HepG2 (cell line): ENCODE data around the gene RPTOR. TPM values are rescaled to one million over a fixed set of nuclear protein-coding genes. Genes with fewer than 3 reads are reported as not detected.

Experiments
- ATAC-seq: fragments of 200-7000 bp; cut with Tn5 transposase; 3 replicates; pipeline ENCODE4 v1.9.1; 2020; ENCODE audit warnings: mild to moderate bottlenecking, moderate library complexity
- BruUV-seq: library from RNA; stranded (reverse); fragments of 400-500 nt; replicated peaks from 2 replicates; lab custom pipeline; 2021; lab: Mats Ljungman, UMichigan
- CTCF ChIA-PET: fragments of 300-600 bp; formaldehyde crosslinking; extraction: SDS; loops from one replicate; lab custom pipeline; 2021; ENCODE audit warnings: low total read pairs, inconsistent platforms, low intra/inter-chr PET ratio; lab: Yijun Ruan, JAX
- POLR2A ChIA-PET: fragments of 350-600 bp; sonication (Branson Sonifier 250); formaldehyde crosslinking; loops from one replicate; lab custom pipeline; 2020; ENCODE audit warnings: antibody characterized with exemption, inconsistent platforms; lab: Yijun Ruan, JAX
- DNase-seq: peaks from one replicate; pipeline ENCODE4 v3.0.0-alpha.2; 2015; ENCODE audit warnings: low spot score
- FAIRE-seq: peaks from 3 replicates; lab custom pipeline; 2011; peaks lifted over from hg19 to GRCh38; lab: Jason Lieb, UNC
- H2AFZ ChIP-seq: one replicate; pipeline ENCODE4 v1.6.1; 2011; ENCODE audit warnings: low read length, inconsistent platforms
- H3K27ac ChIP-seq: fragments of 300-600 bp; 3 replicates; pipeline ENCODE4 v1.8.0; 2011; ENCODE audit warnings: mixed run types, mild to moderate bottlenecking, mixed read lengths, low read length, inconsistent platforms; ENCODE audit not compliant: insufficient read depth; ENCODE audit errors: extremely low read length
- H3K27me3 ChIP-seq, 2 experiments: fragments of 200-600 bp in 1 of 2; 2 replicates in 1 of 2; 3 replicates in 1 of 2; pipeline versions ENCODE4 v1.6.0 to v1.8.0; 2011; ENCODE audit warnings: low read length in 2 of 2, mild to moderate bottlenecking in 2 of 2, moderate library complexity in 2 of 2, inconsistent platforms in 1 of 2; ENCODE audit not compliant: insufficient read depth in 2 of 2, control insufficient read depth in 1 of 2
- H3K36me3 ChIP-seq, 2 experiments: fragments of 200-600 bp in 1 of 2; replicated peaks in 1 of 2; 2 replicates in 1 of 2; 3 replicates in 1 of 2; pipeline versions ENCODE4 v1.5.1 to v1.8.0; 2011; ENCODE audit warnings: low read length in 2 of 2, inconsistent platforms in 1 of 2; ENCODE audit not compliant: insufficient read depth in 2 of 2, control insufficient read depth in 1 of 2
- H3K4me1 ChIP-seq: 2 replicates; pipeline ENCODE4 v1.5.1; 2012; ENCODE audit warnings: low read length, inconsistent platforms; ENCODE audit not compliant: insufficient read depth
- H3K4me2 ChIP-seq: 2 replicates; pipeline ENCODE4 v1.6.0; 2011; ENCODE audit warnings: low read depth, low read length, inconsistent platforms
- H3K4me3 ChIP-seq, 3 experiments: fragments of 200-600 bp in 1 of 3; sonication (generic), shearing (Covaris generic) in 1 of 3; replicated peaks in 1 of 3; 2 replicates each; pipeline ENCODE4 v1.5.1; 2011 to 2016; ENCODE audit warnings: low read length in 3 of 3, inconsistent platforms in 2 of 3, low read depth in 2 of 3, mild to moderate bottlenecking in 2 of 3, control low read depth in 1 of 3, mixed read lengths in 1 of 3; ENCODE audit not compliant: insufficient read depth in 1 of 3
- H3K79me2 ChIP-seq: one replicate; pipeline ENCODE4 v1.6.1; 2011; ENCODE audit warnings: low read length, inconsistent platforms; ENCODE audit not compliant: insufficient read depth
- H3K9ac ChIP-seq: 2 replicates; pipeline ENCODE4 v1.6.0; 2011; ENCODE audit warnings: mild to moderate bottlenecking, low read depth, low read length, inconsistent platforms; ENCODE audit not compliant: insufficient read depth
- H3K9me3 ChIP-seq: 2 replicates; pipeline ENCODE4 v1.5.1; 2012; ENCODE audit warnings: mild to moderate bottlenecking, low read length
- H4K20me1 ChIP-seq: 2 replicates; pipeline ENCODE4 v1.6.0; 2011; ENCODE audit warnings: inconsistent platforms, mild to moderate bottlenecking, low read length, moderate library complexity; ENCODE audit not compliant: insufficient read depth
- E2F2 ChIP-seq: sonication (generic); formaldehyde crosslinking; IDR thresholded peaks from 2 replicates; pipeline ENCODE4 v1.4.0; 2020; ENCODE audit warnings: missing genetic modification reagents, borderline replicate concordance
- GRHL1 ChIP-seq: sonication (generic); formaldehyde crosslinking; conservative IDR thresholded peaks from 2 replicates; pipeline ENCODE4 v1.8.0; 2022; ENCODE audit warnings: missing genetic modification reagents
- HCFC1 ChIP-seq: fragments of 150-350 bp; IDR thresholded peaks from 2 replicates; pipeline ENCODE4 v1.6.1; 2014; ENCODE audit warnings: low read depth, low read length
- KLF11 ChIP-seq: IDR thresholded peaks from 2 replicates; pipeline ENCODE4 v1.6.1; 2016; ENCODE audit warnings: missing compliant biosample characterization
- MED1 ChIP-seq: sonication (generic); formaldehyde crosslinking; IDR thresholded peaks from 2 replicates; pipeline ENCODE4 v1.4.0; 2020; ENCODE audit warnings: missing genetic modification reagents
- MXD4 ChIP-seq: IDR thresholded peaks from 2 replicates; pipeline ENCODE4 v1.6.1; 2016; ENCODE audit warnings: mild to moderate bottlenecking, missing biosample characterization, missing genetic modification reagents
- NCOR1 ChIP-seq: fragments of 200-600 bp; sonication (generic); IDR thresholded peaks from 2 replicates; pipeline ENCODE4 v1.7.0; 2017; ENCODE audit warnings: antibody characterized with exemption, low read length, borderline replicate concordance
- POGK ChIP-seq: sonication (generic); formaldehyde crosslinking; conservative IDR thresholded peaks from 2 replicates; pipeline ENCODE4 v1.8.0; 2022; ENCODE audit warnings: mild to moderate bottlenecking, moderate library complexity, missing genetic modification reagents
- RFX1 ChIP-seq: fragments of 450-650 bp; IDR thresholded peaks from 2 replicates; pipeline ENCODE4 v1.6.1; 2017
- YEATS4 ChIP-seq: sonication (generic); formaldehyde crosslinking; IDR thresholded peaks from 2 replicates; pipeline ENCODE4 v1.4.0; 2020; ENCODE audit warnings: missing genetic modification reagents, borderline replicate concordance
- ZNF510 ChIP-seq: sonication (generic); formaldehyde crosslinking; IDR thresholded peaks from 2 replicates; pipeline ENCODE4 v1.4.0; 2020; ENCODE audit warnings: low read depth, mild to moderate bottlenecking, missing genetic modification reagents
- WGBS: methylation state at CpG from one replicate; pipeline ENCODE4 v1.1.6; 2017; ENCODE audit warnings: low lambda C conversion rate; 5-methylcytosine and 5-hydroxymethylcytosine counted together
- in situ Hi-C: cut with HindIII; loops from 2 replicates; pipeline ENCODE4 v1.10.0; 2017; ENCODE audit warnings: low pct_unique_long_range_greater_than_20kb; ENCODE audit not compliant: extremely low pct_ligation_motif_present
- intact Hi-C: fragments of 100-400 bp; cut with micrococcal nuclease; formaldehyde crosslinking; loops from one replicate; pipeline ENCODE4 v1.10.0; 2022; ENCODE audit not compliant: unreplicated experiment
- polyA plus RNA-seq, 8 experiments: library from polyadenylated mRNA; depleted of rRNA in 3 of 8; stranded (reverse) in 7 of 8; unstranded in 1 of 8; fragments of >200 nt; fragmentation: Illumina TruSeq in 4 of 8; extraction: Trizol in 4 of 8; gene quantifications; 2 replicates each; pipeline versions ENCODE4 v1.2.1 to v1.2.3, GENCODE V29; 2011 to 2016; ENCODE audit warnings: low read depth in 4 of 8, missing spikeins in 1 of 8, mixed read lengths in 1 of 8; ENCODE audit not compliant: insufficient read depth in 1 of 8
- total RNA-seq, 5 experiments: library from RNA; depleted of rRNA; stranded (reverse); fragments of >200 nt; fragmentation: Illumina TruSeq; extraction: Trizol; gene quantifications; 2 replicates each; pipeline ENCODE4 v1.2.3, GENCODE V29; 2016; ENCODE audit warnings: low read depth in 1 of 5

RPTOR gene
- total and polyA plus RNA-seq, 2 of the 13 experiments (the other 11 are each of a cell fraction or from before 2014, with no cell fraction given) = 6.6 to 25.3 TPM

- Histone ChIP-seq H3K27ac (peak overlapping the region; percentile 61), H3K9ac (no peak overlapping the region), H3K4me2 (0 out of 2 replicates have a peak overlapping the region, but pooled peaks have one; percentile 15), H3K36me3 (no peaks in the 10 kb centered on the region), H3K4me3 (no peak overlapping the region), H2AFZ (no peak overlapping the region), H3K79me2 (peaks cover 69% of the 10 kb centered on the region), H3K4me1 (peaks cover 100% of the 10 kb centered on the region), H3K9me3 (no peaks in the 10 kb centered on the region), H3K27me3 (no peaks in the 10 kb centered on the region), H4K20me1 (no peaks in the 10 kb centered on the region; the same call in 1 of the 2 replicates)
- POLR2A ChIA-PET = no interaction called here
- CTCF ChIA-PET = no interaction called here
- intact Hi-C loops = no loop called here
- ATAC-seq (no peak), FAIRE-seq (no peak), DNase-seq (no peak)
- TF ChIP-seq NCOR1 (0 out of 2 replicates have a peak, but pooled peaks have one; percentile 10), RFX1 (no peak), YEATS4 (CRISPR knock-in tag) (0 out of 2 replicates have a peak, but pooled peaks have one; percentile 1)
- 84% methylated on average over 5 of the region's 5 CpGs for WGBS
- BruUV-seq = no TSS peak
- in situ Hi-C loops = no loop called here
Measured at GRCh38 chr17:80671825-80672110, 127.1 kb downstream of the RPTOR start.

- no peaks in the 10 kb centered on the region; the same call in 1 of the 2 replicates for H4K20me1 ChIP-seq
- WGBS = 14% methylated on average over 14 of the region's 14 CpGs
- H3K27me3 ChIP-seq = no peaks in the 10 kb centered on the region
- peaks cover 72% of the 10 kb centered on the region for H3K79me2 ChIP-seq
- H3K4me3 ChIP-seq = peak overlapping the region in 1 of 3 experiments; percentile 6; a peak in 3 of 6 replicates
- FAIRE-seq = peak; percentile 97
- ChIA-PET POLR2A (interaction anchor here (0.7 to 1.9 kb wide), 4 partner anchors 21 to 219 kb away, joined by 3 to 9 read pairs (median 6); no protein-coding TSS in a partner anchor), CTCF (no interaction called here)
- BruUV-seq = no TSS peak
- no peaks in the 10 kb centered on the region for H3K9me3 ChIP-seq
- no peak overlapping the region for H2AFZ ChIP-seq
- peak; percentile 74 for ATAC-seq
- H3K9ac ChIP-seq = peak overlapping the region; percentile 16; the same call in 1 of the 2 replicates
- intact Hi-C loops (no loop called here), in situ Hi-C loops (no loop called here)
- peaks cover 100% of the 10 kb centered on the region for H3K4me1 ChIP-seq
- peak overlapping the region; percentile 68 for H3K4me2 ChIP-seq
- peak; percentile 98 for DNase-seq
- no peaks in the 10 kb centered on the region for H3K36me3 ChIP-seq
- peak overlapping the region; percentile 61 for H3K27ac ChIP-seq
- TF ChIP-seq E2F2 = no peak
- no peak for TF ChIP-seq HCFC1
- no peak for TF ChIP-seq ZNF510
- peak; percentile 57 for TF ChIP-seq MED1
- TF ChIP-seq KLF11 = no peak
- 0 out of 2 replicates have a peak, but pooled peaks have one; percentile 26 for TF ChIP-seq POGK (CRISPR knock-in tag)
- TF ChIP-seq GRHL1 (CRISPR knock-in tag) = no peak
- TF ChIP-seq MXD4 (CRISPR knock-in tag) = no peak
Measured at GRCh38 chr17:80673152-80673920, 128.7 kb downstream of the RPTOR start.
